ENCODE measurements around the gene KLHL4. TPM values are rescaled to one million over a fixed set of nuclear protein-coding genes. Genes with fewer than 3 reads are reported as not detected.

The KLHL4 gene
- total and polyA plus RNA-seq, 2 of the 8 experiments (the other 6 are each of a cell fraction or from before 2014, with no cell fraction given) = 8.8 to 16.0 TPM

GRCh38 chrX:87580862-87581261, 63.3 kb downstream of the KLHL4 start (continued):
- no peak for TF ChIP-seq CHD7 (IDR thresholded peaks at IDR 0.05; ENCODE audit: insufficient replicate concordance, low read length)
- TF ChIP-seq TEAD4 (IDR thresholded peaks at IDR 0.05; ENCODE audit: low read depth, low read length) = no peak
- TF ChIP-seq HDAC2 (IDR thresholded peaks at IDR 0.05; ENCODE audit: borderline replicate concordance in 1 of 2, low read depth in 2 of 2, low read length in 2 of 2) = no peak
- TF ChIP-seq USF2 (IDR thresholded peaks at IDR 0.05; ENCODE audit: low read length) = no peak
- TF ChIP-seq ATF3 (IDR thresholded peaks at IDR 0.05; ENCODE audit: insufficient read depth, low read depth, low read length) = no peak
- no peak for TF ChIP-seq RAD21 (IDR thresholded peaks at IDR 0.05 in 1 of 2, conservative IDR thresholded peaks at IDR 0.05 in 1 of 2; ENCODE audit: low read depth in 2 of 2, low read length in 2 of 2)
- TF ChIP-seq KDM4A (IDR thresholded peaks at IDR 0.05; ENCODE audit: low read depth, low read length, severe bottlenecking) = no peak
- no peak for TF ChIP-seq CEBPB (IDR thresholded peaks at IDR 0.05; ENCODE audit: low read depth, low read length)
